ENCODE results near the gene PLXNC1.

Gene PLXNC1

GRCh38 chr12:94245631-94246383 lies 97.4 kb downstream of the PLXNC1 start:
- no peak for DNase-seq

- no peak for DNase-seq
These were observed 98.9 kb downstream of the PLXNC1 start for GRCh38 chr12:94247246-94247645.

- DNase-seq: no peak
These were observed 100.2 kb downstream of the PLXNC1 start for GRCh38 chr12:94248582-94248981.

- DNase-seq: no peak
These were observed 101.8 kb downstream of the PLXNC1 start for GRCh38 chr12:94250130-94250529.

GRCh38 chr12:94254270-94254669 lies 105.9 kb downstream of the PLXNC1 start:
- DNase-seq: no peak

GRCh38 chr12:94255006-94255405 lies 106.6 kb downstream of the PLXNC1 start:
- DNase-seq: no peak

- no peak for DNase-seq
These were observed 107.1 kb downstream of the PLXNC1 start for GRCh38 chr12:94255428-94255827.

- no peak for DNase-seq
These were observed 110.2 kb downstream of the PLXNC1 start for GRCh38 chr12:94258593-94258992.

GRCh38 chr12:94260017-94260416 lies 111.6 kb downstream of the PLXNC1 start:
- no peak for DNase-seq

- DNase-seq: no peak
These were observed 112.3 kb downstream of the PLXNC1 start for GRCh38 chr12:94260717-94261116.

- DNase-seq: no peak
These were observed 112.7 kb downstream of the PLXNC1 start for GRCh38 chr12:94261119-94261518.

- no peak for DNase-seq
These were observed 113.4 kb downstream of the PLXNC1 start for GRCh38 chr12:94261786-94262185.

- DNase-seq: peak; percentile 78
These were observed 114.0 kb downstream of the PLXNC1 start for GRCh38 chr12:94262228-94263010.

- DNase-seq: peak; percentile 65
These were observed 114.8 kb downstream of the PLXNC1 start for GRCh38 chr12:94263011-94263811.

- no peak for DNase-seq
These were observed 115.7 kb downstream of the PLXNC1 start for GRCh38 chr12:94263905-94264561.

GRCh38 chr12:94264736-94265485 lies 116.5 kb downstream of the PLXNC1 start:
- no peak for DNase-seq

- no peak for DNase-seq
These were observed 117.2 kb downstream of the PLXNC1 start for GRCh38 chr12:94265539-94265938.

- no peak for DNase-seq
These were observed 117.8 kb downstream of the PLXNC1 start for GRCh38 chr12:94265966-94266745.

- DNase-seq: no peak
These were observed 118.6 kb downstream of the PLXNC1 start for GRCh38 chr12:94266796-94267536.

- no peak for DNase-seq
These were observed 119.1 kb downstream of the PLXNC1 start for GRCh38 chr12:94267537-94267872.

Data from CD4-positive, alpha-beta T cell treated with Interferon gamma for 1 hour (primary cell).